IMR-90 (cell line): ENCODE data around the gene RIMS1. TPM values are rescaled to one million over a fixed set of nuclear protein-coding genes. Genes with fewer than 3 reads are reported as not detected.

Experiments used
- ATAC-seq: fragments of 200-7000 bp; cut with Tn5 transposase; 2 replicates; pipeline ENCODE4 v1.9.1; 2020; ENCODE audit warnings: low read depth, mild to moderate bottlenecking, moderate library complexity
- Bru-seq: library from RNA; stranded (reverse); fragments of 400-500 nt; gene quantifications from one replicate; lab custom pipeline; 2021; lab: Mats Ljungman, UMichigan
- BruChase-seq, 2 experiments: library from RNA; stranded (reverse); fragments of 400-500 nt; gene quantifications; one replicate each; lab custom pipeline; 2021; lab: Mats Ljungman, UMichigan
- BruUV-seq: library from RNA; stranded (reverse); fragments of 400-500 nt; replicated peaks from 2 replicates; lab custom pipeline; 2021; lab: Mats Ljungman, UMichigan
- CTCF ChIA-PET: fragments of 300-600 bp; formaldehyde crosslinking; extraction: SDS; loops from one replicate; lab custom pipeline; 2021; ENCODE audit warnings: antibody characterized with exemption; lab: Yijun Ruan, JAX
- POLR2A ChIA-PET: fragments of 300-600 bp; sonication (Branson Sonifier 250); formaldehyde crosslinking; loops from one replicate; lab custom pipeline; 2022; ENCODE audit warnings: antibody characterized with exemption; ENCODE audit not compliant: unreplicated experiment; lab: Charles Lee
- DNase-seq: peaks from one replicate; pipeline ENCODE4 v3.0.0; 2013
- H2AFZ ChIP-seq: replicated peaks from 2 replicates; pipeline ENCODE3; 2013; ENCODE audit warnings: low read length, mild to moderate bottlenecking; ENCODE audit not compliant: poor library complexity
- H2AK5ac ChIP-seq: 2 replicates; pipeline ENCODE4 v1.6.1; 2013; ENCODE audit warnings: low read depth, low read length, inconsistent platforms
- H2AK9ac ChIP-seq: replicated peaks from 2 replicates; pipeline ENCODE3; 2013; ENCODE audit warnings: mild to moderate bottlenecking, low read depth, low read length, moderate library complexity; ENCODE audit not compliant: poor library complexity
- H2BK120ac ChIP-seq: 2 replicates; pipeline ENCODE4 v1.6.1; 2013; ENCODE audit warnings: low read depth, low read length, inconsistent platforms
- H2BK15ac ChIP-seq: 3 replicates; pipeline ENCODE4 v1.6.1; 2013; ENCODE audit warnings: low read depth, low read length, inconsistent platforms
- H2BK20ac ChIP-seq: 2 replicates; pipeline ENCODE4 v1.6.1; 2013; ENCODE audit warnings: low read depth, mild to moderate bottlenecking, inconsistent platforms, low read length, moderate library complexity
- H2BK5ac ChIP-seq: 2 replicates; pipeline ENCODE4 v1.6.1; 2013; ENCODE audit warnings: mild to moderate bottlenecking, low read depth, low read length, inconsistent platforms; ENCODE audit not compliant: poor library complexity, severe bottlenecking
- H3K14ac ChIP-seq: replicated peaks from 2 replicates; pipeline ENCODE4 v1.6.1; 2013; ENCODE audit warnings: low read depth, low read length, inconsistent platforms
- H3K18ac ChIP-seq: 2 replicates; pipeline ENCODE4 v1.6.1; 2013; ENCODE audit warnings: low read depth, low read length, control low read depth
- H3K23ac ChIP-seq: 2 replicates; pipeline ENCODE4 v1.6.1; 2013; ENCODE audit warnings: low read depth, low read length, inconsistent platforms
- H3K27ac ChIP-seq: 2 replicates; pipeline ENCODE4 v1.5.1; 2013; ENCODE audit warnings: mild to moderate bottlenecking, control low read depth, low read length; ENCODE audit not compliant: insufficient read depth
- H3K27me3 ChIP-seq: 2 replicates; pipeline ENCODE4 v1.6.1; 2013; ENCODE audit warnings: low read length; ENCODE audit not compliant: control insufficient read depth, insufficient read depth
- H3K36me3 ChIP-seq: 2 replicates; pipeline ENCODE4 v1.6.1; 2013; ENCODE audit warnings: low read length, mixed read lengths; ENCODE audit not compliant: control insufficient read depth, insufficient read depth
- H3K4ac ChIP-seq: 2 replicates; pipeline ENCODE4 v1.6.1; 2013; ENCODE audit warnings: low read depth, low read length, inconsistent platforms
- H3K4me1 ChIP-seq: 2 replicates; pipeline ENCODE4 v1.6.1; 2013; ENCODE audit warnings: low read length, mixed read lengths; ENCODE audit not compliant: control insufficient read depth, insufficient read depth
- H3K4me2 ChIP-seq: 2 replicates; pipeline ENCODE4 v1.6.1; 2013; ENCODE audit warnings: low read depth, mild to moderate bottlenecking, control low read depth, low read length, moderate library complexity
- H3K4me3 ChIP-seq: 2 replicates; pipeline ENCODE4 v1.5.1; 2013; ENCODE audit warnings: low read depth, mild to moderate bottlenecking, control low read depth, low read length, moderate library complexity; ENCODE audit not compliant: insufficient read depth
- H3K56ac ChIP-seq: 2 replicates; pipeline ENCODE4 v1.6.1; 2013; ENCODE audit warnings: low read length, inconsistent platforms; ENCODE audit not compliant: insufficient read depth; ENCODE audit errors: extremely low read depth
- H3K79me1 ChIP-seq, 2 experiments: 2 replicates each; pipeline ENCODE4 v1.6.1; 2013; ENCODE audit warnings: low read length in 2 of 2, inconsistent platforms in 1 of 2, low read depth in 1 of 2
- H3K9ac ChIP-seq: 2 replicates; pipeline ENCODE4 v1.6.1; 2013; ENCODE audit warnings: low read depth, low read length, control low read depth
- H3K9me1 ChIP-seq: 2 replicates; pipeline ENCODE4 v1.6.1; 2013; ENCODE audit warnings: low read length, inconsistent platforms; ENCODE audit not compliant: insufficient read depth
- H3K9me3 ChIP-seq: 2 replicates; pipeline ENCODE4 v1.6.1; 2013; ENCODE audit warnings: low read length; ENCODE audit not compliant: control insufficient read depth, insufficient read depth
- H4K20me1 ChIP-seq: 2 replicates; pipeline ENCODE4 v1.6.1; 2013; ENCODE audit warnings: low read length, inconsistent platforms; ENCODE audit not compliant: insufficient read depth
- H4K5ac ChIP-seq: 2 replicates; pipeline ENCODE4 v1.6.1; 2013; ENCODE audit warnings: mild to moderate bottlenecking, low read depth, low read length, control low read depth
- H4K8ac ChIP-seq, 2 experiments: 2 replicates each; pipeline ENCODE4 v1.6.1; 2013; ENCODE audit warnings: low read depth in 2 of 2, low read length in 2 of 2, control low read depth in 1 of 2, inconsistent platforms in 1 of 2
- H4K91ac ChIP-seq: 2 replicates; pipeline ENCODE4 v1.6.1; 2013; ENCODE audit warnings: low read depth, low read length, inconsistent platforms; ENCODE audit not compliant: insufficient read depth
- FOS ChIP-seq: fragments of 150-350 bp; IDR thresholded peaks from 2 replicates; pipeline ENCODE4 v1.6.1; 2016; ENCODE audit warnings: low read depth, low read length
- POLR2A ChIP-seq: IDR thresholded peaks from 2 replicates; pipeline ENCODE4 v1.6.1; 2012; ENCODE audit warnings: mild to moderate bottlenecking, low read depth, low read length
- WGBS, 2 experiments: methylation state at CpG; one replicate each; pipeline versions ENCODE4 v1.1.5 to v1.1.7; 2013; ENCODE audit warnings: missing lambda C conversion rate in 2 of 2; ENCODE audit not compliant: insufficient read length in 1 of 2; ENCODE audit errors: extremely low coverage in 2 of 2; 5-methylcytosine and 5-hydroxymethylcytosine counted together
- dilution Hi-C: fragments of 300-500 bp; cut with HindIII; formaldehyde crosslinking; loops from one replicate; pipeline ENCODE4 v1.14.3; 2018; ENCODE audit warnings: low sequenced_read_pairs; ENCODE audit not compliant: unreplicated experiment
- in situ Hi-C: fragments of 300-500 bp; cut with MboI; formaldehyde crosslinking; loops from 3 replicates; pipeline ENCODE4 v1.14.3; 2019; ENCODE audit warnings: low sequenced_read_pairs, inconsistent platforms, mixed read lengths
- intact Hi-C: fragments of 100-400 bp; cut with micrococcal nuclease; formaldehyde crosslinking; loops from 2 replicates; pipeline ENCODE4 v1.10.0; 2022
- long read RNA-seq: library from polyadenylated mRNA; unstranded; transcript quantifications from one replicate; pipeline ENCODE4 v2.0.0, GENCODE V29; 2021; ENCODE audit not compliant: unreplicated experiment
- polyA plus RNA-seq, 3 experiments: library from polyadenylated mRNA; depleted of rRNA; stranded (reverse); fragments of >200 nt; gene quantifications; 2 replicates each; pipeline ENCODE4 v1.2.3, GENCODE V29; 2012; ENCODE audit warnings: low replicate concordance in 1 of 3
- total RNA-seq: library from RNA; depleted of rRNA; stranded (reverse); fragments of >200 nt; gene quantifications from 2 replicates; pipeline ENCODE4 v1.2.3, GENCODE V29; 2012; rRNA removed
- TF ChIP-seq, protein P1 (sequence below): conservative IDR thresholded peaks from 2 replicates; pipeline ENCODE4 v1.5.1; 2012; ENCODE audit warnings: mild to moderate bottlenecking, low read depth, low read length, improper control_type of control experiment

The RIMS1 gene, protein sequence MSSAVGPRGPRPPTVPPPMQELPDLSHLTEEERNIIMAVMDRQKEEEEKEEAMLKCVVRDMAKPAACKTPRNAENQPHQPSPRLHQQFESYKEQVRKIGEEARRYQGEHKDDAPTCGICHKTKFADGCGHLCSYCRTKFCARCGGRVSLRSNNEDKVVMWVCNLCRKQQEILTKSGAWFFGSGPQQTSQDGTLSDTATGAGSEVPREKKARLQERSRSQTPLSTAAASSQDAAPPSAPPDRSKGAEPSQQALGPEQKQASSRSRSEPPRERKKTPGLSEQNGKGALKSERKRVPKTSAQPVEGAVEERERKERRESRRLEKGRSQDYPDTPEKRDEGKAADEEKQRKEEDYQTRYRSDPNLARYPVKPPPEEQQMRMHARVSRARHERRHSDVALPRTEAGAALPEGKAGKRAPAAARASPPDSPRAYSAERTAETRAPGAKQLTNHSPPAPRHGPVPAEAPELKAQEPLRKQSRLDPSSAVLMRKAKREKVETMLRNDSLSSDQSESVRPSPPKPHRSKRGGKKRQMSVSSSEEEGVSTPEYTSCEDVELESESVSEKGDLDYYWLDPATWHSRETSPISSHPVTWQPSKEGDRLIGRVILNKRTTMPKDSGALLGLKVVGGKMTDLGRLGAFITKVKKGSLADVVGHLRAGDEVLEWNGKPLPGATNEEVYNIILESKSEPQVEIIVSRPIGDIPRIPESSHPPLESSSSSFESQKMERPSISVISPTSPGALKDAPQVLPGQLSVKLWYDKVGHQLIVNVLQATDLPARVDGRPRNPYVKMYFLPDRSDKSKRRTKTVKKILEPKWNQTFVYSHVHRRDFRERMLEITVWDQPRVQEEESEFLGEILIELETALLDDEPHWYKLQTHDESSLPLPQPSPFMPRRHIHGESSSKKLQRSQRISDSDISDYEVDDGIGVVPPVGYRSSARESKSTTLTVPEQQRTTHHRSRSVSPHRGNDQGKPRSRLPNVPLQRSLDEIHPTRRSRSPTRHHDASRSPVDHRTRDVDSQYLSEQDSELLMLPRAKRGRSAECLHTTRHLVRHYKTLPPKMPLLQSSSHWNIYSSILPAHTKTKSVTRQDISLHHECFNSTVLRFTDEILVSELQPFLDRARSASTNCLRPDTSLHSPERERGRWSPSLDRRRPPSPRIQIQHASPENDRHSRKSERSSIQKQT (N-terminal part only)
- total RNA-seq (3.3 and 3.8 TPM in 2 replicates), polyA plus RNA-seq (2012; rRNA removed) (0.44 and 0.46 TPM in 2 replicates), Bru-seq, nascent RNA (percentile 28 among the genes with signal in this experiment), BruChase-seq, experiment 1, labeled RNA remaining after a 6-hour chase (percentile 19 among the genes with signal in this experiment), BruChase-seq, experiment 2, labeled RNA remaining after a 2-hour chase (percentile 24 among the genes with signal in this experiment)
- polyA plus RNA-seq (2012; cell fraction: cytosol; rRNA removed): 0.12 and 0.14 TPM in 2 replicates
- 0.22 and 1.1 TPM in 2 replicates for polyA plus RNA-seq (2012; cell fraction: nucleus; rRNA removed; ENCODE audit: low replicate concordance)
- long read RNA-seq, partial matches to known transcripts: 1 of 3 reads
- long read RNA-seq, other reads (novel, unspliced or antisense): 2 of 3 reads

GRCh38 chr6:71886184-71887005 lies at the start of gene RIMS1:
TSS of gene RIMS1 (plus strand) at chr6:71886550. CDS start at chr6:71887024, 474 bp downstream.
- no peak within 1 kb of the TSS for H2BK120ac ChIP-seq
- in situ Hi-C loops (no loop called here), dilution Hi-C loops (no loop called here), intact Hi-C loops (no loop called here)
- H3K4ac ChIP-seq: no peak within 1 kb of the TSS
- no peak within 1 kb of the TSS for H4K8ac ChIP-seq
- H3K56ac ChIP-seq: no peak within 1 kb of the TSS
- H2AK5ac ChIP-seq: no peak within 1 kb of the TSS
- BruUV-seq: no TSS peak
- peaks cover 3% of the 10 kb centered on the region; the same call in 1 of the 2 replicates for H3K4me1 ChIP-seq
- DNase-seq (no peak), ATAC-seq (peak; percentile 89)
- CTCF ChIA-PET: interaction anchor here (1.2 kb wide), 1 partner anchor 10 kb away, joined by 4 read pairs; no protein-coding TSS in a partner anchor
- H2AK9ac ChIP-seq: peak within 1 kb of the TSS; percentile 77
- no peak within 1 kb of the TSS for H4K91ac ChIP-seq
- no peak for TF ChIP-seq POLR2A
- TF ChIP-seq, protein P1, sequence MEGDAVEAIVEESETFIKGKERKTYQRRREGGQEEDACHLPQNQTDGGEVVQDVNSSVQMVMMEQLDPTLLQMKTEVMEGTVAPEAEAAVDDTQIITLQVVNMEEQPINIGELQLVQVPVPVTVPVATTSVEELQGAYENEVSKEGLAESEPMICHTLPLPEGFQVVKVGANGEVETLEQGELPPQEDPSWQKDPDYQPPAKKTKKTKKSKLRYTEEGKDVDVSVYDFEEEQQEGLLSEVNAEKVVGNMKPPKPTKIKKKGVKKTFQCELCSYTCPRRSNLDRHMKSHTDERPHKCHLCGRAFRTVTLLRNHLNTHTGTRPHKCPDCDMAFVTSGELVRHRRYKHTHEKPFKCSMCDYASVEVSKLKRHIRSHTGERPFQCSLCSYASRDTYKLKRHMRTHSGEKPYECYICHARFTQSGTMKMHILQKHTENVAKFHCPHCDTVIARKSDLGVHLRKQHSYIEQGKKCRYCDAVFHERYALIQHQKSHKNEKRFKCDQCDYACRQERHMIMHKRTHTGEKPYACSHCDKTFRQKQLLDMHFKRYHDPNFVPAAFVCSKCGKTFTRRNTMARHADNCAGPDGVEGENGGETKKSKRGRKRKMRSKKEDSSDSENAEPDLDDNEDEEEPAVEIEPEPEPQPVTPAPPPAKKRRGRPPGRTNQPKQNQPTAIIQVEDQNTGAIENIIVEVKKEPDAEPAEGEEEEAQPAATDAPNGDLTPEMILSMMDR: peak; percentile 24
- TF ChIP-seq FOS: 0 out of 2 replicates have a peak, but pooled peaks have one; percentile 8
- no peaks in the 10 kb centered on the region for H3K36me3 ChIP-seq
- POLR2A ChIA-PET: interaction anchor here (0.6 kb wide), 1 partner anchor 14 kb away, joined by 3 read pairs; no protein-coding TSS in a partner anchor
- H3K9me1 ChIP-seq: no peaks in the 10 kb centered on the region
- peak within 1 kb of the TSS; percentile 50 for H3K4me3 ChIP-seq
- no peaks in the 10 kb centered on the region for H3K9me3 ChIP-seq
- no peak within 1 kb of the TSS for H3K18ac ChIP-seq
- peak within 1 kb of the TSS; percentile 49; the same call in 1 of the 2 replicates for H3K23ac ChIP-seq
- no peak within 1 kb of the TSS for H2BK15ac ChIP-seq
- H3K27ac ChIP-seq: no peak within 1 kb of the TSS
- H2BK20ac ChIP-seq: no peak within 1 kb of the TSS
- H3K14ac ChIP-seq: no peak within 1 kb of the TSS
- H3K27me3 ChIP-seq: peaks cover 17% of the 10 kb centered on the region
- whole genome bisulfite sequencing, 2 experiments: 20% methylated on average over 1 of the region's 70 CpGs; no CpG with 5 or more reads in 1 of the 2 experiments
- H3K9ac ChIP-seq: no peak within 1 kb of the TSS
- H3K79me1 ChIP-seq: no peaks in the 10 kb centered on the region
- H4K20me1 ChIP-seq: no peaks in the 10 kb centered on the region
- peak within 1 kb of the TSS; percentile 93 for H3K4me2 ChIP-seq
- H2AFZ ChIP-seq: peak within 1 kb of the TSS; percentile 91
- no peak within 1 kb of the TSS for H4K5ac ChIP-seq
- no peak within 1 kb of the TSS for H2BK5ac ChIP-seq
